Natural killer cell (primary cell): Measurements from ENCODE around the gene RBBP4. TPM values are rescaled to one million over a fixed set of nuclear protein-coding genes. Genes with fewer than 3 reads are reported as not detected.
A peak's percentile ranks its signal among the peaks of the same experiment; 100 is the strongest.

ENCODE experiments used
- ATAC-seq, 3 donors: fragments of 150-1000 bp in 2 of 3; fragments of 200-7000 bp in 1 of 3; cut with Tn5 transposase; 1 replicate in 1 of 3; 2 replicates in 2 of 3; pipeline ENCODE4 v1.10.0; 2021; ENCODE audit warnings: mild to moderate bottlenecking in 2 of 3, moderate library complexity in 2 of 3
- DNase-seq, 2 donors: peaks; one replicate each; pipeline versions ENCODE4 v3.0.0 to v3.0.0-alpha.2; 2013 to 2021; ENCODE audit warnings: mixed read lengths in 1 of 2
- H3K27ac ChIP-seq: one replicate; pipeline ENCODE4 v1.5.1; 2013; ENCODE audit warnings: mild to moderate bottlenecking, low read length
- H3K27me3 ChIP-seq: one replicate; pipeline ENCODE4 v1.6.1; 2013; ENCODE audit warnings: low read length; ENCODE audit not compliant: control insufficient read depth, insufficient read depth
- H3K36me3 ChIP-seq: one replicate; pipeline ENCODE4 v1.6.1; 2013; ENCODE audit warnings: low read length; ENCODE audit not compliant: control insufficient read depth, insufficient read depth
- H3K4me1 ChIP-seq: one replicate; pipeline ENCODE4 v1.6.1; 2013; ENCODE audit warnings: low read length; ENCODE audit not compliant: control insufficient read depth, insufficient read depth
- H3K4me3 ChIP-seq: one replicate; pipeline ENCODE4 v1.5.1; 2013; ENCODE audit warnings: low read length
- H3K9me3 ChIP-seq: one replicate; pipeline ENCODE4 v1.6.1; 2013; ENCODE audit warnings: low read length; ENCODE audit not compliant: control insufficient read depth, insufficient read depth
- H3K27ac Mint-ChIP-seq, 2 donors: one replicate each; pipeline ENCODE4 v1.8.0; 2022; ENCODE audit warnings: mild to moderate bottlenecking in 2 of 2, mixed read lengths in 2 of 2, moderate library complexity in 1 of 2
- H3K27me3 Mint-ChIP-seq, 2 donors: one replicate each; pipeline ENCODE4 v1.8.0; 2022; ENCODE audit warnings: low read depth in 2 of 2, mixed read lengths in 2 of 2
- H3K36me3 Mint-ChIP-seq: one replicate; pipeline ENCODE4 v1.8.0; 2022; ENCODE audit warnings: mixed read lengths
- H3K4me1 Mint-ChIP-seq, 2 donors: one replicate each; pipeline ENCODE4 v1.8.0; 2022; ENCODE audit warnings: mixed read lengths in 2 of 2
- H3K4me3 Mint-ChIP-seq: one replicate; pipeline ENCODE4 v1.8.0; 2022; ENCODE audit warnings: mild to moderate bottlenecking, moderate library complexity, mixed read lengths
- H3K9me3 Mint-ChIP-seq, 2 donors: one replicate each; pipeline ENCODE4 v1.8.0; 2022; ENCODE audit warnings: mixed read lengths in 2 of 2
- WGBS: methylation state at CpG from one replicate; pipeline ENCODE4 v1.1.7; 2013; ENCODE audit warnings: missing lambda C conversion rate; ENCODE audit not compliant: insufficient coverage; 5-methylcytosine and 5-hydroxymethylcytosine counted together
- intact Hi-C: fragments of 100-400 bp; cut with micrococcal nuclease; formaldehyde crosslinking; loops from one replicate; pipeline ENCODE4 v1.14.2; 2022
- total RNA-seq, 4 donors: library from RNA; stranded (reverse); fragments of 120-200 nt in 1 of 4; gene quantifications; one replicate each; pipeline versions ENCODE4 v1.2.3 to v1.2.4, GENCODE V29; 2013 to 2022
- TF ChIP-seq, protein P1 (sequence below): fragments of 200-600 bp; IDR thresholded peaks from one replicate; pipeline ENCODE4 v1.8.0; 2022; ENCODE audit warnings: antibody characterized with exemption

The RBBP4 gene
- total RNA-seq, 3 donors from 2014 or later (not counting 1 experiment from before 2014, with no cell fraction given), result 199 to 241 (median 224) TPM

DNA sequence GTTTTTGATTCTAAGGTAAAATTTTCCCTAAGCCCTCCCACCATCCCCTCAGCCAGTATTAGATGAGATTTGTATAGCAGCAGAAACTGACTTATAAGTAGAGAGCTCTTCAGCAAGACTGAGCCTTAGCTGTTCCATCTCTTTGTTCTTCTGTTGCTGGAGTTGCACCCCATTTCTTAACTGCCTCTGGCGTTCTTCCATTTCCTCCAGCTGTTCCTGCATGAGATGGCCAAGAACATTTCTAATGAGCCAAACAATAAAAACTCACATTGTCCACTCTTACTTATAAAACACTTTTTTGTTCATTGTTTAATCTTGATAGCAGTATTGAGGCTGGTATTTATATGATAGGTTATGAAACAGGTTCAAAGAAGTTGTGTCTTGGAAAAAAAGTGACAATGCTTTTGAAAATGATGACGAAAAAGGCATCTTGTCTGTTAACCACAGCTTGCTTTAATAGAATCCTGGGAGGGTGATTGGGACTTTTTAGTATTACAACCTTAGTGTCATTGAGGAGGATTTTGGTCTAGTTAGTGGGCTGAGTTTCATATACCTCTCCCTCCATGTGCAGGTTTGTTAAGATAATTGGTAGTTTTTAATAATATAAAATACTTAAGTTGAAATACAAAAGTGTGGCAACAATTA is 33.3 kb downstream of the RBBP4 start:
- H3K36me3 Mint-ChIP-seq, result peaks cover 16% of the 10 kb centered on the region
- no peaks in the 10 kb centered on the region for H3K27me3 Mint-ChIP-seq
- 68% methylated on average over 2 of the region's 2 CpGs for WGBS
- intact Hi-C loops, result no loop called here
- H3K4me1 Mint-ChIP-seq, result no peaks in the 10 kb centered on the region
- no peaks in the 10 kb centered on the region for H3K9me3 Mint-ChIP-seq
- Histone ChIP-seq H3K36me3 (peaks cover 44% of the 10 kb centered on the region), H3K27me3 (no peaks in the 10 kb centered on the region), H3K4me3 (no peak overlapping the region), H3K27ac (no peak overlapping the region), H3K4me1 (no peaks in the 10 kb centered on the region), H3K9me3 (no peaks in the 10 kb centered on the region)
- TF ChIP-seq, protein P1, sequence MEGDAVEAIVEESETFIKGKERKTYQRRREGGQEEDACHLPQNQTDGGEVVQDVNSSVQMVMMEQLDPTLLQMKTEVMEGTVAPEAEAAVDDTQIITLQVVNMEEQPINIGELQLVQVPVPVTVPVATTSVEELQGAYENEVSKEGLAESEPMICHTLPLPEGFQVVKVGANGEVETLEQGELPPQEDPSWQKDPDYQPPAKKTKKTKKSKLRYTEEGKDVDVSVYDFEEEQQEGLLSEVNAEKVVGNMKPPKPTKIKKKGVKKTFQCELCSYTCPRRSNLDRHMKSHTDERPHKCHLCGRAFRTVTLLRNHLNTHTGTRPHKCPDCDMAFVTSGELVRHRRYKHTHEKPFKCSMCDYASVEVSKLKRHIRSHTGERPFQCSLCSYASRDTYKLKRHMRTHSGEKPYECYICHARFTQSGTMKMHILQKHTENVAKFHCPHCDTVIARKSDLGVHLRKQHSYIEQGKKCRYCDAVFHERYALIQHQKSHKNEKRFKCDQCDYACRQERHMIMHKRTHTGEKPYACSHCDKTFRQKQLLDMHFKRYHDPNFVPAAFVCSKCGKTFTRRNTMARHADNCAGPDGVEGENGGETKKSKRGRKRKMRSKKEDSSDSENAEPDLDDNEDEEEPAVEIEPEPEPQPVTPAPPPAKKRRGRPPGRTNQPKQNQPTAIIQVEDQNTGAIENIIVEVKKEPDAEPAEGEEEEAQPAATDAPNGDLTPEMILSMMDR, result no peak
- peak overlapping the region; percentile 26 to 67 for H3K27ac Mint-ChIP-seq
- no peak for DNase-seq
- no peak for ATAC-seq
- H3K4me3 Mint-ChIP-seq, result no peak overlapping the region

DNA sequence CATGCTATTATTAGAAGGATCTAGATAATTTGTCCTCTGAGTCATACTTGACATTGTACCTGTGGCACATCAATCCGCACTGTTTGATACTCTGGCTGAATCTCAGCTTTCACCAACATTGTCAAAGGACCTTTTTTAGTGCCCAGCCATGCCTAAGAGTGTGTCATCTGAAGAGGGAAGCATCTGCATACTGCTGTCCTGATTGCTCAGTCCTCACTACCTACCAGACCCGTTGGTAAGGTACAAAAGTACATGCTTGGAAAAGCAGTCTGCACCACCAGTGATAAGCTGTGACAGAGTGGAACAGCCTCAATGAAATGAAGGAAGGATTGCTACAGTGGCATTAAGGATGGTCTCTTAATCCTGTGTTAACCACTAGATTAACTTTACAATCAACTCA is 34.5 kb downstream of the RBBP4 start:
- Mint-ChIP-seq H3K4me3 (no peak overlapping the region), H3K4me1 (no peaks in the 10 kb centered on the region), H3K36me3 (peaks cover 15% of the 10 kb centered on the region), H3K9me3 (no peaks in the 10 kb centered on the region), H3K27me3 (no peaks in the 10 kb centered on the region), H3K27ac (no peak overlapping the region)
- no peak overlapping the region for H3K27ac ChIP-seq
- ATAC-seq, result peak in 1 of 3 donors; percentile 24
- 85% methylated on average over 2 of the region's 2 CpGs for WGBS
- no peaks in the 10 kb centered on the region for H3K4me1 ChIP-seq
- TF ChIP-seq, protein P1, result no peak
- no peak overlapping the region for H3K4me3 ChIP-seq
- DNase-seq, result no peak
- peaks cover 37% of the 10 kb centered on the region for H3K36me3 ChIP-seq
- intact Hi-C loops, result no loop called here
- H3K9me3 ChIP-seq, result no peaks in the 10 kb centered on the region
- H3K27me3 ChIP-seq, result no peaks in the 10 kb centered on the region

DNA sequence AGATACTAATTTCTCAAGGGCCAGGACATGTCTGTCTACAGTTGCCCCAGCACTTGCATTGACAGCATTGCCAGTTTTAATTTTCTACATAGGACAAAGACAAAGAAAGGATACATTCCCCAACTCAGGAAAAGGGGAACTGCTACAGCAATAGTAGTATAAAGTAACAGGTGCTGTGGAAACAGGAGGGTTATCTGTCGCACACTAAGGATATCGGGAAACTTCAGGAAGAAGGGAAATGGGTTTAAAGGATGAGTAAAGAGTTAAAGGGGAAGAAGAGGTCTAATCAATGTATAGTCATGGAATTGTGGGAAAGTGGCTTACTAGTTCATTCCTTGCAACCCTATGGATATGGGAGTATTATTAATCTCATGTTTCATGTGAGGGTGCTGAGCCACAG is 35.4 kb downstream of the RBBP4 start:
- no peaks in the 10 kb centered on the region for H3K4me1 Mint-ChIP-seq
- 98% methylated on average over 2 of the region's 2 CpGs for WGBS

More for the DNA sequence above, 35.4 kb downstream of the RBBP4 start:
- intact Hi-C loops, result no loop called here
- H3K27ac Mint-ChIP-seq, result peak overlapping the region in 1 of 2 donors; percentile 50
- H3K27me3 ChIP-seq, result no peaks in the 10 kb centered on the region
- ATAC-seq (no peak), DNase-seq (no peak)
- TF ChIP-seq, protein P1, result no peak
- no peaks in the 10 kb centered on the region for H3K4me1 ChIP-seq
- peaks cover 28% of the 10 kb centered on the region for H3K36me3 ChIP-seq
- H3K27me3 Mint-ChIP-seq, result no peaks in the 10 kb centered on the region
- no peaks in the 10 kb centered on the region for H3K9me3 Mint-ChIP-seq
- no peak overlapping the region for H3K4me3 ChIP-seq
- H3K36me3 Mint-ChIP-seq, result peaks cover 6% of the 10 kb centered on the region
- H3K9me3 ChIP-seq, result no peaks in the 10 kb centered on the region
- no peak overlapping the region for H3K27ac ChIP-seq
- no peak overlapping the region for H3K4me3 Mint-ChIP-seq
